ENCODE results near the gene ATP10B. TPM values are rescaled to one million over a fixed set of nuclear protein-coding genes. Genes with fewer than 3 reads are reported as not detected.
"Not testable (repeated sequence)": the region's sequence is repeated elsewhere in the genome, so short reads cannot be mapped to it uniquely, and the experiment has no call there.

ATP10B gene
- 1 to 10 TPM; 1.3 to 2.1 TPM for total RNA-seq

- no peak for ATAC-seq
- Histone ChIP-seq H3K27me3 (no peaks in the 10 kb centered on the region), H3K4me1 (no peaks in the 10 kb centered on the region), H3K9me3 (no peaks in the 10 kb centered on the region), H3K27ac (no peak within 1 kb of the TSS), H3K4me3 (no peak within 1 kb of the TSS), H3K36me3 (replicated peaks in 1 of 2; ENCODE audit: insufficient read depth in 1 of 2, low read depth in 2 of 2) (no peaks in the 10 kb centered on the region)
- no peak for DNase-seq
- 81 to 89% methylated on average over 4 of the region's 4 CpGs for WGBS, 2 donors
- TF ChIP-seq POLR2A (IDR thresholded peaks at IDR 0.05), result no peak
- no peak for TF ChIP-seq CTCF (IDR thresholded peaks at IDR 0.05)
- intact Hi-C loops (cut with DNase I), result no loop called here
These were observed at the start of gene ATP10B for GRCh38 chr5:160852049-160852448. Gene ATP10B, minus strand, starts transcription at chr5:160852211. Its CDS starts 164,137 bp downstream, at chr5:160688074.

- DNase-seq, result no peak
- Histone ChIP-seq H3K4me1 (peaks cover 16% of the 10 kb centered on the region), H3K4me3 (no peak overlapping the region), H3K27ac (no peak overlapping the region), H3K9me3 (no peaks in the 10 kb centered on the region), H3K36me3 (replicated peaks in 1 of 2; ENCODE audit: insufficient read depth in 1 of 2, low read depth in 2 of 2) (no peaks in the 10 kb centered on the region), H3K27me3 (no peaks in the 10 kb centered on the region)
- TF ChIP-seq CTCF (IDR thresholded peaks at IDR 0.05), result no peak
- no peak for TF ChIP-seq POLR2A (IDR thresholded peaks at IDR 0.05)
- ATAC-seq, result no peak
- WGBS, 2 donors, result 55 to 70% methylated on average over 1 of the region's 1 CpG
- intact Hi-C loops (cut with DNase I), result no loop called here
These were observed 49.6 kb upstream of the ATP10B start for GRCh38 chr5:160901656-160902055.

GRCh38 chr5:160899735-160900134 is 47.7 kb upstream of the ATP10B start:
- intact Hi-C loops (cut with DNase I), result no loop called here
- Histone ChIP-seq H3K4me3 (no peak overlapping the region), H3K36me3 (replicated peaks in 1 of 2; ENCODE audit: insufficient read depth in 1 of 2, low read depth in 2 of 2) (no peaks in the 10 kb centered on the region), H3K4me1 (peaks cover 8% of the 10 kb centered on the region), H3K9me3 (no peaks in the 10 kb centered on the region), H3K27me3 (no peaks in the 10 kb centered on the region), H3K27ac (no peak overlapping the region)
- 54 to 60% methylated on average over 4 of the region's 4 CpGs for WGBS, 2 donors
- ATAC-seq, result no peak
- no peak for DNase-seq
- TF ChIP-seq CTCF (IDR thresholded peaks at IDR 0.05) (no peak), POLR2A (IDR thresholded peaks at IDR 0.05) (no peak)

GRCh38 chr5:160893180-160893964 is 41.4 kb upstream of the ATP10B start:
- H3K9me3 ChIP-seq; DNase-seq; ATAC-seq; H3K36me3 ChIP-seq (replicated peaks in 1 of 2; ENCODE audit: insufficient read depth in 1 of 2, low read depth in 2 of 2); H3K4me3 ChIP-seq; H3K27me3 ChIP-seq; H3K27ac ChIP-seq; intact Hi-C loops (cut with DNase I); H3K4me1 ChIP-seq: not testable (repeated sequence)
- WGBS, 2 donors, result 83 to 93% methylated on average over 2 to 5 of the region's 6 CpGs

- WGBS, 2 donors, result 55 to 57% methylated on average over 3 of the region's 3 CpGs
- H3K27ac ChIP-seq, result no peak overlapping the region
- intact Hi-C loops (cut with DNase I), result no loop called here
- no peaks in the 10 kb centered on the region for H3K36me3 ChIP-seq (replicated peaks in 1 of 2; ENCODE audit: insufficient read depth in 1 of 2, low read depth in 2 of 2)
- no peaks in the 10 kb centered on the region for H3K4me1 ChIP-seq
- H3K9me3 ChIP-seq, result no peaks in the 10 kb centered on the region
- H3K27me3 ChIP-seq, result no peaks in the 10 kb centered on the region
- TF ChIP-seq CTCF (IDR thresholded peaks at IDR 0.05), result no peak
- no peak for TF ChIP-seq POLR2A (IDR thresholded peaks at IDR 0.05)
- ATAC-seq, result no peak
- DNase-seq, result no peak
- no peak overlapping the region for H3K4me3 ChIP-seq
These were observed 35.8 kb upstream of the ATP10B start for GRCh38 chr5:160887780-160888179.

- H3K27ac ChIP-seq; H3K27me3 ChIP-seq; H3K4me3 ChIP-seq; H3K4me1 ChIP-seq; intact Hi-C loops (cut with DNase I); H3K9me3 ChIP-seq; H3K36me3 ChIP-seq (replicated peaks in 1 of 2; ENCODE audit: insufficient read depth in 1 of 2, low read depth in 2 of 2); ATAC-seq: not testable (repeated sequence)
- DNase-seq, result peak in 2 of 4 donors; percentile 23 to 45
- WGBS, 2 donors, result 27 to 54% methylated on average over 18 to 19 of the region's 21 CpGs
These were observed 21.7 kb upstream of the ATP10B start for GRCh38 chr5:160873560-160874200.
